Measurements from ENCODE around the gene WWC2.
A peak's percentile ranks its signal among the peaks of the same experiment; 100 is the strongest.
"Not testable (repeated sequence)": the region's sequence is repeated elsewhere in the genome, so short reads cannot be mapped to it uniquely, and the experiment has no call there.

The WWC2 gene

DNA sequence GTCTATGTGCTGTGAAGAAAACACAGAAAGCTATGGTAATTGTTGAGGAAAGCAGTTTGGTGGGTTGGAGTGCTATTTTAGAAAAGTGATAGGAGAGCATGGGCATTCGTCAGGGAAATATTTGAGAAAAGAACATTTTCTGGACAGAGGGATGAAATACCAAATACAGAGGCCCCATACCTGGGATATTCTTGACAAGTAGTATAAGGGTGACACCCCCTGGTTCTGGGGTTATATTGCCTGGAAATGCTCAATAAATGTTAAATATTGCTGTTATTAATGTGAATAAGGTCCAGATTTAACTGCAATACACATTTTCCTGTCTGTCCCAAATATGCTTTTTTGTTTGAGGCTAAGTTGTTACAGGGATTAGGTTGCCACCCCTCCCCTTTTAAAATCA, 42.9 kb downstream of the WWC2 start:
- no peak for DNase-seq

DNA sequence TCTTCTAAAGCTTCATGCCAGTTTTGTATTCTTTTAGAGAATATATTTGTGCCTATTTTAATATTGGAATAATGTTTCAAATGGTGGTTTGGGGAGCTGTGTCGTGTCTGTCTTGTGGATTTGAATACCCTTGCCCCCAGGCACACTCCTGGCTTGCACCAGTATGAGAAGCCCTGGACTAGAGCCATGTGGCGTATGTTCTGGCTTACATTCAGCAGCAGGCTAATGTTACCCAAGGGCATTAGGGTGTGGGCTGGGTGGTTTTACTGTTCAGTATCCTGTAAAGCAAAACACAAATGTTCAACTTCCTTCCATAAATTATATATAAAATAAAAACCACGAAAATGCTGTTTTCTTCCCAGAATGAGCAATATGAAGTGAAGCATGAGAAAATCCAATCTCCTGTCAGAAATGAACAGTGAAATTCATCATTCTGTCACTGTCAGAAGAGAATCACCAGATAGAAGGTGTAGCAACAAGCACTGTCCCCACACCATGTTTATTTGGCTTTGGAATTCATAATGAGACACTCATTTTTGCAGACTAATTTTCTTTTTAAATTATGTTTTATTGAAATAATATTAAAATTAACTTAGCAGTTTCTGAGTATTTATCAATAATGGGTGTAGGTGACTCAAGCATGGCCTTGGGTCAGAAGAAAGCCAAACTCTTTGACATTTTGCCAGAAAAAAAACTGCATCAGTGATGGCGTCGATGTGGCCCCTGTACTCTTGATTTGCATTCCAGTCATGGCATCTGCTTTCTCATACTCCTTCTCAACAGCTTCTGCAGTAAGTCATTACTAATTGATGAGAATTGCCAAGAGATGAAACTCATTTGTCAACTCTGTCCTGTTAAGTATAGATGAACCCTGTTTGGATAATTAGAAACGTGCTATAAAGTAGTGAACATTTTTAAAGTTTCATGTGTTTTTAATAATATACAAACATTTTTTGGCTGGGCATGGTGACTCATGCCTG, 43.8 kb downstream of the WWC2 start:
- DNase-seq: peak in 3 of 56 donors; percentile 2 to 12 (median 10)

DNA sequence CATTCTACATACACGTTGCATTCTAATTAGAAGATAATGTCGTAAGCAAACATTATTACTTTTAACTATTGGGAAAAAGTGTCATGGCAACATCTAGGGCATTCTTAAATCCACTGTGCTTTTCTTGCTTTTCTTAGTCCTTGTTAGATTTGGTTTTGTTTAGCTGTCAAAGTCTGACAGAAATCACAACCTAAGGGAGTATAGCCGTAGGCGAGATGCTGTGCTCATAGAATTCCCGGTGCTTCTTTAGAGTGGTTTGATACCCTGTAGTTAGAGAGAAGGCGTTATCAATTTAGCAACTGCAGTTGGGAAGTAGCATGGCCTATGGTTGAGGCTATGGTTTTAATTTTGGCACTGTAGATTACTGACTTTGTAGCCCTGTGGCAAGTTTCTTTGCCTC, 45.7 kb downstream of the WWC2 start:
- no peak for DNase-seq

DNA sequence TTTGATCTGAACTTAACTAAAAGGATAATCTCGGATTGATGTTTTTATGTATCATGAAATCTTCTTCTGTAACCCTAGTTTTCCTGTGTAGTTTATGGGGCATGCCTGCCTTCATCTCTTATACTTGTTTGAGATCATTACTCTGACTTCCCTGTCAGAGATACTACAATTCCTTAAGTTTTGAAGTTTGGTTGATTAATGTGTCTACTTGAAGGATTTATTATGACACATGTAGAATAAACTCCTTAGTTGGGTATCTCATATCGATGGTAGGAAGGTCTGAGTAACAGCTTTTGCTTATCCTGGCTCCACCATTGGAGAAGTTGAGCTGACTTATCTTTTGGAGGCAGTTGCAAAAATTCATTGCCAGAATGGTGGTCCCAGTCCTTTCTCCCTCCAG, 46.7 kb downstream of the WWC2 start:
- DNase-seq: no peak

DNA sequence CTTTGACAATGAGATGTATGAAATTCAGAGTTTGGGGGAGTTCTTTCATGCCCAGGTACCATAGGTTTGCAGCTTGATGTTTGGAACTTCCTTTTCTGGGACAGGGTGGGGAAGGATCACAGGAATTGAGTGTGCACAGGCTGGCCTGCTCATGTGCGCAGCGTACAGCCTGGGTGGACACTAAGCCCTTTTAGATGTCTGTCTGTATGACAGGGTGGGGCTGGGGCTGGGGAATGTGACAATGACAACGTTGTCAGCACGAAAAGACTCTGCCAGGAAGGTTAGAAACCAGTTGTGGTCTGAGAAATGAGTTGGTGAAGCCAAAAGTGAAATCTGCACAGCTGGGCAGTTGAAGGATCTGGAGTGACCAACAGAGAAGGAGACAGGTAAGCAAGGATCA, 47.4 kb downstream of the WWC2 start:
- DNase-seq: peak in 23 of 56 donors; percentile 2 to 49 (median 12)

DNA sequence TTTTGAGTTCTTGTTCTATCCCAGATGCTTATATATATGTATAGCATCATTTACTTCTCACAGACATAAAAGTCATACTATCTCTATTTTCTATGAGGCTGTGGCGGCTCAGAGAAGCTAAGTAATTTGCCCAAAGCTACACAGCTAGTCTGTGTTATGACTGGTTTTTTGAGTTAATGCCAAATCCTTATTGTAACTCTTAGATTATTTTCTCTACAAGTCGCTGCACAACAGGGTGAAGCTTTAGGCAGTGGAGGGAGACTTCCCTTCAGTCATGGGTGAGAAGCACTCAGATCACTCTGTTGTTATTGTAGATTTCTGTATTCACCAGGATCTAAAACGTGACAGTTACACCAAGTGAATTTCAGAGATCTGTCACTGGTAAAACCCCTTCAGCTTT, 48.1 kb downstream of the WWC2 start:
- DNase-seq: no peak

DNA sequence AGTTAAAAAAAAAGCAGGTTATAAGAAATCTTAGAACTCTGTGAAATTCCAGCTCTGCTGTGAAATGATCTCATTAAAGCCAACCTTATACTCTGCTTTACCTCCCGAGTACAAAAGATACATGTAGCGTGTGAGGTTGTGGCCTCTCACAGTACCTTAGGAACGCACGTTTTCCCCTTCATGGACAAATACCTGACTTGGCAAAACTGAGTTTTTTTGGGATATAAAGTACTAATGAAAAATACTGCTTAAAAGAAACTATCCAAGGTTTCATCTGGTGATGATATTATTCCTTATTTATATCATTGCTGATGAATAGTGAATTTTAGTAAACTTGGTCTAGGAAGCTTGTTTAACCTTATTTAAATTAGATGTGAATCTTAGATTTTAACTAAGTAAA, 48.9 kb downstream of the WWC2 start:
- no peak for DNase-seq

DNA sequence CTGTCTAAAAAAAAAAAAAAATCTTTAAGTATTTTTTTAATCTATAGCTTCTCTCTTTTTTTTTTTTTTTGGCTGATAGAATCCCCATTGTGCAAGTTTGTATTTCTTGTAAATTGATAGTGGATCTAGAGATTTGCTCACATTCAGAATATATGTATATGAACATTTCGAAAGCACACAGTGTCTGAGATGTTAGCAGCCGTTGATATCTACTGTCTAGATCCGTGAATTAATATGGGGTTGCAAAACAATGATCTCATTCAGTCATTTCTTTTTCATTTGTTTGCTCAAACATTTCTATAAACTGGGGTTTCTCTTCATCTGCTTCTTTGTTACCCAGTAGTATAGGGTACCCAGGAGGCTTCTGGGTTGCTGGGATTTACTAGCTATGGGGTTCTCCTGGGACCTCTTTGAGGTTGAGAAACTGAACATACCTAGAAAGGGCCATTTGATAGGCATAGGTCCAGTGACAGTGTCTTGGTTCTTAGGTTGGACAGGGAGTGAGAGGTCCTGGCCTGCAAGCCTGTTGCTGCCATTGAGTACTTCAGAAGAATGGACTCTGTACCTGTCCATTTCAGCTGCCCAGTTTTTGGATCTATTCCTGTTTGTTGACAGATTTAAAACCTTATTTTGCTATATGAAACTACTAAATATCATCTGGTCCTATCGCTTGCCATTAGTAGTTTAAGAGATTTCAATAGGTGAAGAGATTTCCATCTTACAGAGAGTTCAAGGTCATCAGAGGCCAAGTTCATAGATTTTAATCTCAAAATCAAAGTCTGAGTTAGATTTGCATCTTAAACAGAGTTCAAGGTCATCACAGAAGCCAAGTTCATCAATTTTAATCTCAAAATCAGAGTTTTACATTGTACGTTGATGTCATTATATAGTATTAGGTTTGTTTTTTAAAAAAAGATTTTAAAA, 50.8 kb downstream of the WWC2 start:
- DNase-seq: no peak

DNA sequence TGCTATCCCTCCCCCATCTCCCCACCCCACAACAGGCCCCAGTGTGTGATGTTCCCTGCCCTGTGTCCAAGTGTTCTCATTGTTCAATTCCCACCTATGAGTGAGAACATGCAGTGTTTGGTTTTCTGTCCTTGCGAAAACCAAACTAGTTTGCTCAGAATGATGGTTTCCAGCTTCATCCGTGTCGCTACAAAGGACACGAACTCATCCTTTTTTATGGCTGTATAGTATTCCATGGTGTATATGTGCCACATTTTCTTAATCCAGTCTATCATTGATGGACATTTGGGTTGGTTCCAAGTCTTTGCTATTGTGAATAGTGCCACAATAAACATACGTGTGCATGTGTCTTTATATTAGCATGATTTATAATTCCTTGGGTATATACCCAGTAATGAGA, 51.6 kb downstream of the WWC2 start:
- DNase-seq: not testable (repeated sequence)

DNA sequence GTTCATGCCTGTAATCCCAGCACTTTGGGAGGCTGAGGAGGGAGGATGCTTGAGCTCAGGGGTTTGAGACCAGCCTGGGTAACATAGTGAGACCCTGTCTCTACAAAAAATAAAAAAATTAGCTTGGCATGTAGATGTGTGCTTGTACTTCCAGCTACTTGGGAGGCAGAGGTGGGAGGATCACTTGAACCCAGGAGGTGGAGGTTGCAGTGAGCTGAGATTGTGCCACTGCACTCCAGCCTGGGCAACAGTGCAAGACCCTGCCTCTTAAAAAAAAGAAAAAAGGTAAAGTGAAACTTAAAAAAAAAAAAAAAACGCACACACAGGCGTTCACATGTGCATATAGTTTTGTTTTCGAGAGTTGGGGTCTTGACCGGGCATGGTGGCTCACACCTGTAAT, 53.2 kb downstream of the WWC2 start:
- DNase-seq: not testable (repeated sequence)

DNA sequence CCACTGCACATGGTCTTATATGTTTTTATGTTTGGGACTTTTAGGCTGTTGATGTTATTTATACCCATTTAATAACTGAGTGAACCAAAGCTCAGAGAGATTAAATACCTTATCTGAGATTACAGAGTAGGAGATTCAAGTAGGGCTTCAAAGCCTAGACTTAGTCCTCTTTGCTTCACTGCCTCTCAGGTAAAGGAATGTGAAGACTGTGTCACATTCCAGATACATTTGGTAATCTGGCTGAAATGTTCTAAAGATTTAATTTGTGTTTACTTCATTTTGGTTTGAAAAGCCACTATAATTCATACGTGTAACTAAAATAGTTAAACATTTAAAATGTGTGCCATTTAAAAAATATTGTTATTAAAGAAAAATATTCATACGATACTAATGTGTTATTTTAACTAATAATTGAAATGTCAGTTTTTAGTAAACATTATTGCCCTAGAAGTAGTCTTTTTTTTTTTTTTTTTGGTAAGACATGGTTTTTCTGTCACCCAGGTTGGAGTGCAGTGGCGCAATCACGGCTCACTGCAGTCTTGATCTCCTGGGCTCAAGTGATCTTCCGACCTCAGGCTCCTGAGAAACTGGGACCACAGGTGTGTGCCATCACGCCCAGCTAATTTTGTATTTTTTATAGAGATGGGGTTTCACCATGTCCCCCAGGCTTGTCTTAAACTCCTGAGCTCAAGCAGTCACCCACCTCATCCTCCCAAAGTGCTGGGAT, 54.3 kb downstream of the WWC2 start:
- no peak for DNase-seq

DNA sequence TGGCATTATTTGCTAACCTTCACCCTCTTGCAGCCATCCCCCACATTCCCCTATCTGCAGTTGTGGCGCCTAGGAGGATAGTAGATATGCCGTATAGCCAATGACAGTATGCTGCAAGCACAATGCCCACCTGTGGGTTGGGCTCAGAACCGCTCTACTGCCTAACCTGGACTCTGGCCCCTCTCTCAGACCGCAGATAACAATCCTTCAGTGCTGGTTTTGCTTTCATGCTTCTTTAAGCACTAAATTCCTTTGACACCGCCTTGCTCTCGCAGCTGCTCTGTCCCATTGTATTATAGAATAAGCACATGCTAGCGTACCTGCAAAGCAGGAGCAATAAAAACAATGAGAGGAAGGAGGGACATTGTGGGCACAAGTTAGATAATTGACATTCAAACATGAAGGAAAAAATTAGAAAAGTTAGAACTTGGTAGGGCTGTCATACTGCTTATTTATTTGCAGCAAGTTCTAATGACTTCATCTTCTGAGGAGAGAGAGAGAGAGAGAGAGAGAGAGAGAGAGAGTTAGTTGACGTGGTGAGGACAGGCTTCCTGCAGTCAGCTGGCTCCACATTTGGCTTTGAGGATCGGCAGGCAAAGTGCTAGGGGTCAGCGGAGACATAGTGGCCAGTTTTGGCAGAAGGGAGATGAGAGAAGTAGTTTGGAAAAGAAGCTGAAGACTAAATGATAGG, 55.8 kb downstream of the WWC2 start:
- DNase-seq: no peak

DNA sequence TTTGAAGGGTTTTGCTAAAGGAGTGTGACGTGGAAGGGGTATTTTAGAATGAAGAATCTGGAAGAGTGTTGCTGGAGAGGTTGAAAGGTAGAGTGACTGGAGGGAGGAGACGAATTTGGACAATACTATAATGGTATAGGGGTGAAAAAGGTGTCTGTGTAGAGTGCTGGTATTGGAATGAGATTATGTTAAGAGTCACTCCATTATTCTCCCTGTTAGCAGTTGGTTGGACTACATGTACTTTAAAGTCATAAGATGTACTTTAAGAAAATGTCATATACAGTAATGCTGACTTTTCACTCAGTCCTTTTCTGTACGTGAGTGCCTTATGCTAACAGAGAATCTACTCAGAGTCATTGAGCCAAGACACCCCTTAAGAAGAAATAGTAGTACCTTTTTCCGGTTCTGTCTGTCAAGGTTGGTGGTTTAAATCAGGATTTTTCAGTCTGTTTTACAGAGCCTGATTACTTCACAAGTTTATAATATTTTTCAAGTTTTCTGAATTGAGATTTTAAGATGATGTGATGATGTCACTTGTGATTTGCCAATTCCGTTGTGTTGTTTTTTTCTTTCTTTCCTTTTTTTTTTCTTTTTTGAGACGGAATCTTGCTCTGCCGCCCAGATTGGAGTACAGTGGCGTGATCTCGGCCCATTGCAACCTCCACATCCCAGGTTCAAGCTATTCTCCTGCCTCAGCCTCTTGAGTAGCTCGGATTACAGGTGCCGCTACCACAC, 56.6 kb downstream of the WWC2 start:
- no peak for DNase-seq

DNA sequence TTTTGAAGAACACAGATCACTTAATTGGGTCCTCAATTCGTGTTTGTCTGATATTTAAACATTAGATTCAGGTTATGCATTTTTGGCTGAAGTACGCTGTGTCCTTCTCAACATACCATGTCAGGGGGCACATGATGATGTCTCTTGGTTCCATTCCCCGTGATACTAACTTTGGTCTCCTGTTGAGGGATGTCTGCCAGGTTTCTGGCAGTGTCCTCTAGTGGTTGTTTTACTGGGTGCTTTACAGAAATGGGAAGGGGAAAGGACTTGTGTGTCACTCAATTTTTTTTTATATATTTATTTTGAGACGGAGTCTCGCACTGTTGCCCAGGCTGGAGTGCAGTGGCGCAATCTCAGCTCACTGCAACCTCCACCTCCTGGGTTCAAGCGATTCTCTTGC, 58.2 kb downstream of the WWC2 start:
- no peak for DNase-seq

DNA sequence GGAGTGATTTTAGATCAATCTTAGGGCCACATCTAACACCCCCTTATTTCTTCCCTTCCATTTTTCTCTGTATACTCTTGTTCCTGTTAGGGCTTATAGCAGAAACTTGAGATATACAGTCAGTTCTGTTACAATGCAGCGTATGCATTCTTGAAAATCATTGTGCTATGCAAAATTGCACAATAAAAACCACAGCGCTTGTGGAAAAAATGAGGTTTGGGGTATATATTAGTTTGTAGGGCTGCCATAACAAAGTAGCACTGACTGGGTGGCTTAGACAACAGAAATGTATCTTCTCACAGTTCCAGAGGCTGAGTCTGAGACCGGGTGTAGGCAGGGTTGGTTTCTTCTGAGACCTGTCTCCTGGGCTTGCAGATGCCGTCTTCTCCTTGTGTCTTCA, 59.0 kb downstream of the WWC2 start:
- DNase-seq: no peak

DNA sequence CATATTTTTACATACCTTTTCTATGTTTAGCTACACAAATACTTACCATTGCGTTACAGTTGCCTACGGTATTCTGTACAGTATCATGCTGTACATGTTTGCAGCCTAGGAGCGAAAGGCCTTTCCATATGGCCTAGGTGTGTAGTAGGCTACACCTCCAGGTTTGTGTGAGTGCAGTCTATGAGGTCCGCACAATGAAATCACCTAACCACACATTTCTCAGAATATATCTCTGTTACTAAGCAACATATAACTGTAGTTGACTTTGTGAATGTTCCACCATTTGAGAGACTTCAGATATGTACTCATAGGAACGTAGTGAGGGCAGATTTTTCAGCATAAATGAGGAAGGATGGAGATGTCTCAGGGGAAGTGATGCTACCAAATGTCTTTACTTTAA, 62.6 kb downstream of the WWC2 start:
- no peak for DNase-seq

DNA sequence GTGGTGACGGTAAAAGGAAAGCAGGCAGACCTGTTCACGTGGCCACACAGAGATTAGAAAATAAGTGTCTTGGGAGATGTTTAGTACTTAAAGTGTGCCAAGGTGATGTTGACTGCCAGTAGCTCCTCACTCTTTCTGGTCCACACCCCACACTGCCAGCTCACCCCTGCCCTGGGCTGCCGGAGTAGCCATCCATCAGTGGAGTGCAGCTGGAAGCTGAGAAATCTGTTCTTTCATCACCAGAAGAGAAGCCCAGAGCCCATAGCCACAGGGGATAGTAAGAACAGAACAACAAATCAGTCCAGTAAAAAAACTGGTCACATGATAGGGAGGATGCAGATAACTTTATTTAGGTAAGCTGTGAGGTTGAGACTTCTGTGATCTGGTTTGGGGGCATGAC, 64.1 kb downstream of the WWC2 start:
- no peak for DNase-seq

DNA sequence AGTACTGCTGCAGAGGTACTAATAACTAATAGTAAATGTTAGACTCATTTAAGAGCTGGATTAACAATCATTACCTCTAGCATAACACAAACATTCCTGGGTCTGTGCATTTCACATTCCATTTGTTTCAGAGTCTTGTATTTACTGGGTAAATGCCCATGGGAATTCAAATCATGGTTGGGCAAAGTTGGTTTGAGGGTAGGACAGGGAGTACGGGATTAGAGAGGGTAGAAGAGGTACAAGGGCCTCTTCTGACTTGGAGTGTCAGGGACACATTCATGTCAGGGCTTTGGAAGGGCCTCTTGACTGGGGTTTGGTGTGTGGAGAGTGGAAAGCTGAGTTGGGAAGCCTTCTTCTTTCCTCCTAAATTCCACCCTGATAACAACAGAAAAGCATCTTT, 65.9 kb downstream of the WWC2 start:
- DNase-seq: no peak

DNA sequence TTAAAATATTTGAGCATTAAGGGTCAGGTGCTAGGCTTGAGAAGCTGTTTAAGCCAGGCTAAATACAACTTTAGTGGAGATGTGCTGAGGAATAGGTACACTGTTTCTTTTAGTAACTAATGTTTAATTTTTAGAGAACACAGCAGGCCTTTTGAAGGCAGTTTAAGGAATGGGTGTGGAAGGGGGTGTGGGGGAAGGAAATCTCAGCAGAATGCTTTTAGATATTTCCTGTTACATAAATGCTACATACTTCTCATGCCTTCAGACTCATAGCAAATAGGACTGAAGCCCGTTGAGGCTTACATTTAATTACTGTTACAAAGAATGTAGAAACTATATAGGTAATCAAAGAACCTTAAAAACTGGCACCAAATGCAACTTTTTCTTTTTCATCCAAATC, 66.3 kb downstream of the WWC2 start:
- DNase-seq: no peak

DNA sequence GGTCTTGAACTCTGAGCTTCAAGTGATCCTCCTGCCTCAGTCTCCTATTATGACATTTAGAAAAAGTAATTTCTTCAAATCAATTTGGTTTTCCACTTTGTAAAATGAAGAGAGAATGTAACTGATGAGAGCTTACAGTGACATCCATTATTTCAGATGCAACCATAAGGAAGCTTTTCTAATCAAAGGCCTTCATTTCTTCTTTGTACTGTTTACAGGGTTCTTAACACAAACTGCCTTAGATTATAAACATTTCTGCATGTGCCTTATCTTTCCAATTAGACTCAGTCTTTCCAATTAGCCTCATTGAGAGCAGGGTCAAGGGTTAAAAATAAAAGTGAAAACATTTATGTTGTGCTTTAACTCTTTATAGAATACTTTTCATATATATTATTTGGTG, 71.8 kb downstream of the WWC2 start:
- DNase-seq: no peak

Measured in amygdala (tissue), 56 donors.